ENCODE measurements around the gene DDB1.

DDB1 gene

GRCh38 chr11:61294717-61295595 is 37.9 kb downstream of the DDB1 start, which contains the start of gene VWCE:
Gene VWCE, minus strand, starts transcription at chr11:61295316. Its CDS starts 279 bp downstream, at chr11:61295037.
- peak; percentile 82 for DNase-seq (ENCODE audit: low read depth)
- H3K4me3 ChIP-seq (ENCODE audit: low read depth, low read length), result peak within 1 kb of the TSS; percentile 34
- peak; percentile 34 for TF ChIP-seq CTCF (IDR thresholded peaks at IDR 0.05; ENCODE audit: low read depth, low read length)
- TF ChIP-seq MYC (IDR thresholded peaks at IDR 0.05; ENCODE audit: low read depth, low read length), result no peak

- TF ChIP-seq POLR2A (IDR thresholded peaks at IDR 0.05; ENCODE audit: extremely low read depth, insufficient read length) (no peak), CTCF (IDR thresholded peaks at IDR 0.05; ENCODE audit: low read depth, low read length) (no peak), MAX (IDR thresholded peaks at IDR 0.05; ENCODE audit: low read depth, low read length) (no peak)
- peak overlapping the region; percentile 34 for H3K4me3 ChIP-seq (ENCODE audit: low read depth, low read length)
- DNase-seq (ENCODE audit: low read depth), result peak; percentile 47
Observed at GRCh38 chr11:61293867-61294716, 38.8 kb downstream of the DDB1 start.

GRCh38 chr11:61292356-61292755 is 40.5 kb downstream of the DDB1 start:
- TF ChIP-seq MAX (IDR thresholded peaks at IDR 0.05; ENCODE audit: low read depth, low read length) (no peak), POLR2A (IDR thresholded peaks at IDR 0.05; ENCODE audit: extremely low read depth, insufficient read length) (no peak), CTCF (IDR thresholded peaks at IDR 0.05; ENCODE audit: low read depth, low read length) (no peak), MYC (IDR thresholded peaks at IDR 0.05; ENCODE audit: low read depth, low read length) (no peak)
- no peak for DNase-seq (ENCODE audit: low read depth)
- H3K4me3 ChIP-seq (ENCODE audit: low read depth, low read length), result no peak overlapping the region

GRCh38 chr11:61290905-61291690 is 41.8 kb downstream of the DDB1 start:
- DNase-seq (ENCODE audit: low read depth), result peak; percentile 52
- peak; percentile 63 for TF ChIP-seq CTCF (IDR thresholded peaks at IDR 0.05; ENCODE audit: low read depth, low read length)
- TF ChIP-seq POLR2A (IDR thresholded peaks at IDR 0.05; ENCODE audit: extremely low read depth, insufficient read length), result no peak
- no peak overlapping the region for H3K4me3 ChIP-seq (ENCODE audit: low read depth, low read length)

GRCh38 chr11:61287338-61287977 is 45.4 kb downstream of the DDB1 start:
- DNase-seq (ENCODE audit: low read depth), result no peak
- H3K4me3 ChIP-seq (ENCODE audit: low read depth, low read length), result no peak overlapping the region
- TF ChIP-seq CTCF (IDR thresholded peaks at IDR 0.05; ENCODE audit: low read depth, low read length), result no peak

All from NB4 (cell line).